Raji (cell line): ENCODE measurements around the gene GDPD4.

Experiments
- POLR2A ChIP-seq: IDR thresholded peaks from 2 replicates; pipeline ENCODE4 v1.6.1; 2011; ENCODE audit warnings: low read depth, low read length, control low read depth; ENCODE audit not compliant: insufficient read depth

The GDPD4 gene

GRCh38 chr11:77193167-77193566 lies 108.3 kb downstream of the GDPD4 start:
- no peak for TF ChIP-seq POLR2A

- no peak for TF ChIP-seq POLR2A
These were observed 109.5 kb downstream of the GDPD4 start for GRCh38 chr11:77191823-77192495.

GRCh38 chr11:77191429-77191822 lies 110.1 kb downstream of the GDPD4 start:
- TF ChIP-seq POLR2A, result no peak

GRCh38 chr11:77190331-77191075 lies 111.0 kb downstream of the GDPD4 start:
- TF ChIP-seq POLR2A, result no peak

- no peak for TF ChIP-seq POLR2A
These were observed 111.8 kb downstream of the GDPD4 start for GRCh38 chr11:77189588-77190210.

- no peak for TF ChIP-seq POLR2A
These were observed 112.6 kb downstream of the GDPD4 start for GRCh38 chr11:77188633-77189491.

GRCh38 chr11:77187776-77188632 lies 113.5 kb downstream of the GDPD4 start:
- TF ChIP-seq POLR2A, result no peak

GRCh38 chr11:77187111-77187750 lies 114.3 kb downstream of the GDPD4 start:
- no peak for TF ChIP-seq POLR2A

- no peak for TF ChIP-seq POLR2A
These were observed 115.2 kb downstream of the GDPD4 start for GRCh38 chr11:77186302-77186701.

GRCh38 chr11:77184136-77184860 lies 117.2 kb downstream of the GDPD4 start:
- TF ChIP-seq POLR2A, result no peak

- no peak for TF ChIP-seq POLR2A
These were observed 118.0 kb downstream of the GDPD4 start for GRCh38 chr11:77183431-77183984.

- no peak for TF ChIP-seq POLR2A
These were observed 118.7 kb downstream of the GDPD4 start for GRCh38 chr11:77182542-77183430.
